ENCODE results near the gene CA7. TPM values are rescaled to one million over a fixed set of nuclear protein-coding genes. Genes with fewer than 3 reads are reported as not detected.

CA7 gene
- total RNA-seq, 4 donors from 2014 or later = not detected

- no peaks in the 10 kb centered on the region for H3K27me3 ChIP-seq
- peak overlapping the region; percentile 82 to 93 (median 92) for H3K27ac ChIP-seq
- TF ChIP-seq CTCF (IDR thresholded peaks at IDR 0.05) = no peak
- TF ChIP-seq POLR2AphosphoS5 (IDR thresholded peaks at IDR 0.05) = peak; percentile 38
- H3K9me3 ChIP-seq = no peaks in the 10 kb centered on the region
- H3K4me1 ChIP-seq = peaks cover 36 to 91% (median 67%) of the 10 kb centered on the region in 3 donors
- peak; percentile 42 for ATAC-seq
- H3K36me3 ChIP-seq = no peaks in the 10 kb centered on the region
- H3K4me3 ChIP-seq = no peak overlapping the region
- WGBS, 2 donors (ENCODE audit: low coverage in 1 of 2) = 20% methylated on average over 2 of the region's 7 CpGs; no CpG with 5 or more reads in 1 of the 2 donors
These were observed 56.7 kb downstream of the CA7 start for GRCh38 chr16:66900721-66901441.

GRCh38 chr16:66901626-66902025, 57.4 kb downstream of the CA7 start:
- Histone ChIP-seq H3K36me3 (no peaks in the 10 kb centered on the region), H3K4me3 (no peak overlapping the region), H3K4me1 (peaks cover 36 to 96% (median 70%) of the 10 kb centered on the region in 3 donors), H3K27me3 (no peaks in the 10 kb centered on the region), H3K27ac (peak overlapping the region; percentile 82 to 93 (median 92)), H3K9me3 (no peaks in the 10 kb centered on the region)
- WGBS, 2 donors (ENCODE audit: low coverage in 1 of 2) = 86% methylated on average over 1 of the region's 10 CpGs; no CpG with 5 or more reads in 1 of the 2 donors
- no peak for ATAC-seq
- TF ChIP-seq POLR2A (IDR thresholded peaks at IDR 0.05) = no peak
- TF ChIP-seq CTCF (IDR thresholded peaks at IDR 0.05) = no peak
- TF ChIP-seq EP300 (IDR thresholded peaks at IDR 0.05) = no peak
- no peak for TF ChIP-seq POLR2AphosphoS5 (IDR thresholded peaks at IDR 0.05)

GRCh38 chr16:66902648-66903543, 58.7 kb downstream of the CA7 start:
- WGBS, 2 donors (ENCODE audit: low coverage in 1 of 2) = 33% methylated on average over 7 of the region's 14 CpGs; no CpG with 5 or more reads in 1 of the 2 donors
- H3K36me3 ChIP-seq = no peaks in the 10 kb centered on the region
- H3K4me1 ChIP-seq = peaks cover 36 to 85% (median 70%) of the 10 kb centered on the region in 3 donors
- peak overlapping the region; percentile 67 to 93 (median 92) for H3K27ac ChIP-seq
- no peaks in the 10 kb centered on the region for H3K27me3 ChIP-seq
- no peak overlapping the region for H3K4me3 ChIP-seq
- no peaks in the 10 kb centered on the region for H3K9me3 ChIP-seq
- no peak for TF ChIP-seq CTCF (IDR thresholded peaks at IDR 0.05)
- TF ChIP-seq POLR2AphosphoS5 (IDR thresholded peaks at IDR 0.05) = no peak
- no peak for TF ChIP-seq POLR2A (IDR thresholded peaks at IDR 0.05)
- no peak for ATAC-seq

Other genes with a start within 250 kb of the CA7 start
- gene CMTM3, start 239.7 kb upstream of the CA7 start, total RNA-seq = 10 to 100 TPM; 15.7 to 24.9 (median 19.3) TPM
- 10 to 100 TPM; 12.7 to 21.2 (median 17.2) TPM for gene CMTM4, start 147.7 kb upstream of the CA7 start, total RNA-seq
- gene DYNC1LI2, start 92.8 kb upstream of the CA7 start, total RNA-seq = 100 to 1,000 TPM; 202 to 292 (median 219) TPM
- gene TERB1, start 42.8 kb upstream of the CA7 start, total RNA-seq = under 1 TPM in 1 of 4 donors, not detected in 3; 0.40 TPM
- gene NAE1, start 13.4 kb upstream of the CA7 start, total RNA-seq = 10 to 100 TPM; 37.3 to 63.2 (median 52.4) TPM
- 10 to 100 TPM in 1 of 4 donors, 1 to 10 TPM in 3; 3.7 to 11.7 (median 5.8) TPM for gene PDP2, start 36.1 kb downstream of the CA7 start, total RNA-seq
- gene CDH16, start 74.5 kb downstream of the CA7 start, total RNA-seq = not detected
- gene RRAD, start 81.1 kb downstream of the CA7 start, total RNA-seq = 100 to 1,000 TPM in 1 of 4 donors, 10 to 100 TPM in 3; 33.4 to 103 (median 50.8) TPM
- 10 to 100 TPM; 54.3 to 88.9 (median 79.5) TPM for gene CIAO2B, start 90.0 kb downstream of the CA7 start, total RNA-seq
- 10 to 100 TPM; 25.9 to 32.6 (median 26.3) TPM for gene CES2, start 91.1 kb downstream of the CA7 start, total RNA-seq
- under 1 TPM in 3 of 4 donors, not detected in 1; 0.13 to 0.49 (median 0.39) TPM for gene CES3, start 116.9 kb downstream of the CA7 start, total RNA-seq
- gene CES4A, start 144.2 kb downstream of the CA7 start, total RNA-seq = 1 to 10 TPM; 1.2 to 6.1 (median 2.6) TPM
- 10 to 100 TPM; 26.5 to 39.3 (median 27.5) TPM for gene CBFB, start 184.7 kb downstream of the CA7 start, total RNA-seq